ENCODE data around the gene MUSK.

The MUSK gene

DNA sequence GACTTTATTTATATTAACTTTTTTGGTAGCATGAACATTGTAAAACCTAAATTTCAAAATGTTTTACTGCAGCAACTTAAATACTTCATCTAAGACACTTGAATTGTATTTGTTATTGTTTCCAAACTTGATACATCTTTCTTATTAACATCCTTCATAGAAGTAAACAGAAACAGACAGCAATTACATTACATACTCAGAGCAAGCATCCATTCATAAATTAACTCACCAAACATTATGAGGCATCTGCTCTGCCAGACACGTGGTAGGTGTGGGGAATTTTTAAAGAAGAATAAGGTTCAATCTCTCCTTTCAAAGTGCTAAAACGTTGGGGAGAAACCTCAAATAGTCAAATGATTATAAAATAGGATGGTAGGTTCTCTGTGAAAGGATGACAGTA, 130.8 kb downstream of the MUSK start:
- no peaks in the 10 kb centered on the region for H3K36me3 ChIP-seq (ENCODE audit: insufficient read depth, low read length)
- H3K27ac ChIP-seq (ENCODE audit: low read depth, low read length, poor library complexity, severe bottlenecking), result no peak overlapping the region
- H3K9me2 ChIP-seq (ENCODE audit: low read depth, low read length), result no peaks in the 10 kb centered on the region
- H3K27me3 ChIP-seq (ENCODE audit: insufficient read depth, low read length), result no peaks in the 10 kb centered on the region
- no peak overlapping the region for H3K4me3 ChIP-seq (ENCODE audit: low read depth, low read length, poor library complexity, severe bottlenecking)
- no peaks in the 10 kb centered on the region for H3F3A ChIP-seq (ENCODE audit: insufficient read depth, low read length)
- no peak for TF ChIP-seq EZH2 (IDR thresholded peaks at IDR 0.05; ENCODE audit: borderline replicate concordance, low read length)
- TF ChIP-seq, protein P1, sequence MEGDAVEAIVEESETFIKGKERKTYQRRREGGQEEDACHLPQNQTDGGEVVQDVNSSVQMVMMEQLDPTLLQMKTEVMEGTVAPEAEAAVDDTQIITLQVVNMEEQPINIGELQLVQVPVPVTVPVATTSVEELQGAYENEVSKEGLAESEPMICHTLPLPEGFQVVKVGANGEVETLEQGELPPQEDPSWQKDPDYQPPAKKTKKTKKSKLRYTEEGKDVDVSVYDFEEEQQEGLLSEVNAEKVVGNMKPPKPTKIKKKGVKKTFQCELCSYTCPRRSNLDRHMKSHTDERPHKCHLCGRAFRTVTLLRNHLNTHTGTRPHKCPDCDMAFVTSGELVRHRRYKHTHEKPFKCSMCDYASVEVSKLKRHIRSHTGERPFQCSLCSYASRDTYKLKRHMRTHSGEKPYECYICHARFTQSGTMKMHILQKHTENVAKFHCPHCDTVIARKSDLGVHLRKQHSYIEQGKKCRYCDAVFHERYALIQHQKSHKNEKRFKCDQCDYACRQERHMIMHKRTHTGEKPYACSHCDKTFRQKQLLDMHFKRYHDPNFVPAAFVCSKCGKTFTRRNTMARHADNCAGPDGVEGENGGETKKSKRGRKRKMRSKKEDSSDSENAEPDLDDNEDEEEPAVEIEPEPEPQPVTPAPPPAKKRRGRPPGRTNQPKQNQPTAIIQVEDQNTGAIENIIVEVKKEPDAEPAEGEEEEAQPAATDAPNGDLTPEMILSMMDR (IDR thresholded peaks at IDR 0.05; ENCODE audit: low read length), result no peak
- no peak overlapping the region for H3K9ac ChIP-seq (ENCODE audit: low read length)
- H3K79me2 ChIP-seq (ENCODE audit: insufficient read depth, low read length), result no peaks in the 10 kb centered on the region
- no peaks in the 10 kb centered on the region for H3K4me1 ChIP-seq (ENCODE audit: insufficient read depth, low read length, severe bottlenecking)
- H2AFZ ChIP-seq (ENCODE audit: low read length), result no peak overlapping the region
- H3K9me3 ChIP-seq (ENCODE audit: low read length), result no peaks in the 10 kb centered on the region
- no peak overlapping the region for H3K4me2 ChIP-seq (ENCODE audit: low read length)
- no peaks in the 10 kb centered on the region for H4K20me1 ChIP-seq (ENCODE audit: insufficient read depth, low read length)

DNA sequence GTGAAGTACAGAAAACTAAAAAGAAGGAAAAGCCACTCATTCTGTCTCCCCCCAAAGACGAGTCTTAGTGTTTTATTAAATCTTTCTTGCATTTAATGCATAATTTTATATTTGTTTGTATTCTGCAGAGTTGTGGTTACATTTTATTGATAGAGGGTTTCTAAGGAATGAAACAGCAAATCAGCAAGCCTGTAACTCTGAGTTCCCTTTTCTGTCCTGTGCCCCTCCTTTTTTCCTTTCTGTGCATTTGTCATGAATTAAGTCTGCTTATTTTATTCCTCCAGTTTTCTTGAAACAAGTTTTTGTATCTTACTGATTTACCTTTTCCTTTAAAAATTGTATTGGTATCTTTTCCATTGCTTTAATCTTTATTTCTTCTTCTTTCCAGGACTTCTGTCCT, 132.8 kb downstream of the MUSK start:
- Histone ChIP-seq H3K79me2 (ENCODE audit: insufficient read depth, low read length) (no peaks in the 10 kb centered on the region), H3K9ac (ENCODE audit: low read length) (no peak overlapping the region), H3K9me2 (ENCODE audit: low read depth, low read length) (no peaks in the 10 kb centered on the region), H3F3A (ENCODE audit: insufficient read depth, low read length) (no peaks in the 10 kb centered on the region), H3K4me1 (ENCODE audit: insufficient read depth, low read length, severe bottlenecking) (no peaks in the 10 kb centered on the region), H3K36me3 (ENCODE audit: insufficient read depth, low read length) (no peaks in the 10 kb centered on the region), H4K20me1 (ENCODE audit: insufficient read depth, low read length) (no peaks in the 10 kb centered on the region), H3K4me3 (ENCODE audit: low read depth, low read length, poor library complexity, severe bottlenecking) (no peak overlapping the region), H3K9me3 (ENCODE audit: low read length) (no peaks in the 10 kb centered on the region), H3K4me2 (ENCODE audit: low read length) (no peak overlapping the region), H3K27me3 (ENCODE audit: insufficient read depth, low read length) (no peaks in the 10 kb centered on the region), H3K27ac (ENCODE audit: low read depth, low read length, poor library complexity, severe bottlenecking) (no peak overlapping the region), H2AFZ (ENCODE audit: low read length) (no peak overlapping the region)
- TF ChIP-seq, protein P1 (IDR thresholded peaks at IDR 0.05; ENCODE audit: low read length), result no peak
- TF ChIP-seq EZH2 (IDR thresholded peaks at IDR 0.05; ENCODE audit: borderline replicate concordance, low read length), result no peak

DNA sequence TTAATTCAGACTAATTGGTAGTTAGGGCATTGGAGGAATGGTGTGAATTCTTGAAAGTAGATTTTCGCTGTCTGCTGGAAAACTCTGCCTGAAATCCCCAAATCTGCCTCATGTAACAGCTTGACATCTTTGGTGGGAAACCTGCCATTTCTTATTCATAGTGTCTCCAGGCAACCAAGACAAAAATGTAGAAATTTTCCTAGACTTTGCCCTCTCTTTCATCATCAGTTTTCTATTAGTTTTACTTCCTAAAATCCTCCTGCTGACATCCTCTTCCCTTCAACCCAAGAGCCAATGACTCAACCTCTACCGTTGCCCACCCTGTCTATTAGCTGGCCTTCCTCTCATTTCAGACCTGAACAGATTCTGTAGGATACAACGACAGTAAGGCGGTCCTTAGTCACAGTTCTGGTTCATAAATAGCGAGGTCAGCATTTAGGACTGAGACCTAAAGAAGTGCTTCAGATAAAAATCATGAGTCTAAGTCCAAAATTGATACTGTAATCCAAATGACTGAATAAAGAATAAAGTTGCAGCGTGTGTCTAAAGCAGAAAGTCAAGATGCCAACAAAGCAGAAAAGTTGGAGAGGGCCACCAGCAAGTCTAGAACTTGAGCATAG, 133.9 kb downstream of the MUSK start:
- H3K9ac ChIP-seq (ENCODE audit: low read length), result no peak overlapping the region
- H4K20me1 ChIP-seq (ENCODE audit: insufficient read depth, low read length), result no peaks in the 10 kb centered on the region
- H3K4me3 ChIP-seq (ENCODE audit: low read depth, low read length, poor library complexity, severe bottlenecking), result no peak overlapping the region
- H3K9me2 ChIP-seq (ENCODE audit: low read depth, low read length), result no peaks in the 10 kb centered on the region
- no peak overlapping the region for H2AFZ ChIP-seq (ENCODE audit: low read length)
- no peaks in the 10 kb centered on the region for H3F3A ChIP-seq (ENCODE audit: insufficient read depth, low read length)
- no peaks in the 10 kb centered on the region for H3K4me1 ChIP-seq (ENCODE audit: insufficient read depth, low read length, severe bottlenecking)
- no peak overlapping the region for H3K4me2 ChIP-seq (ENCODE audit: low read length)
- H3K79me2 ChIP-seq (ENCODE audit: insufficient read depth, low read length), result no peaks in the 10 kb centered on the region
- H3K27me3 ChIP-seq (ENCODE audit: insufficient read depth, low read length), result no peaks in the 10 kb centered on the region
- H3K27ac ChIP-seq (ENCODE audit: low read depth, low read length, poor library complexity, severe bottlenecking), result no peak overlapping the region
- no peaks in the 10 kb centered on the region for H3K36me3 ChIP-seq (ENCODE audit: insufficient read depth, low read length)
- H3K9me3 ChIP-seq (ENCODE audit: low read length), result no peaks in the 10 kb centered on the region
- no peak for TF ChIP-seq EZH2 (IDR thresholded peaks at IDR 0.05; ENCODE audit: borderline replicate concordance, low read length)
- TF ChIP-seq, protein P1 (IDR thresholded peaks at IDR 0.05; ENCODE audit: low read length), result no peak

All from OCI-LY1 (cell line).